Fibroblast of upper back skin (primary cell): ENCODE measurements around the gene FBL.

Experiments used
- DNase-seq: peaks from one replicate; pipeline ENCODE4 v3.0.0-alpha.2; 2013

Gene FBL

DNA sequence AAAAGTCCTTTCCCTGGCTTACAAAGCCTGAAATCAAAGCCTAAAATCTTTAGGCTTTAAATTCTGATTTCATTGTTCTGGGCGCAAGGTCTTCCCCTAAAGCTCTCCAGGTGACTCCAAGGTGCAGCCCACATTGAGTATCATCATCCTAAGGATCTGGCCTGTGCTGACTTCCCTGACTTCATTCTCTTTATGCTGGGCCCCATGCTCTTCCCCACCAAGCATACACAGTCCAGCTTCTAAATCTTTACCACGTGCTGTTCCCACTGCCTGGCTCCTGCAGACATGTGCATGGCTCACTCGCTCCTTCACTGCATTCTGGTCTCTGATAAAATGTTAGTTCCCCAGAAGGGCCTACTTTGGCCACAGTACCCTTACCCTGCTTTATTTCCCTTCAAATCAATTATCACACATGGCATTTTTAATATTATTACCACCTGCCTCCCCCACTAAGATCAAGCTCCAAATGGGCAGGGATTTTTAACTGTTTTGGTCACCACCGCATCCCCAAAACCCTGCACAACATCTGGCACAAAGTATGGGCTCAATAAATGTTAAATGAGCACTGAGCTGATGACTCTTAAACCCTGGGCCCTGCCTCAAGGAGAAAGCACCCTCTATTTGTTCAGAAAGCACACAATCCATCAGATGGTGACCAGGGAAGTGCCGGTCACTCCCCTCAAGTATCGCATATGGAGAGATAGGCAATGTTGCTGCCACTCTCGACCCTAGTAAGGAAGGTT lies 3.3 kb downstream of the FBL start:
- DNase-seq, result no peak

- no peak for DNase-seq
Measured at GRCh38 chr19:39841041-39841440, 5.1 kb downstream of the FBL start.

DNA sequence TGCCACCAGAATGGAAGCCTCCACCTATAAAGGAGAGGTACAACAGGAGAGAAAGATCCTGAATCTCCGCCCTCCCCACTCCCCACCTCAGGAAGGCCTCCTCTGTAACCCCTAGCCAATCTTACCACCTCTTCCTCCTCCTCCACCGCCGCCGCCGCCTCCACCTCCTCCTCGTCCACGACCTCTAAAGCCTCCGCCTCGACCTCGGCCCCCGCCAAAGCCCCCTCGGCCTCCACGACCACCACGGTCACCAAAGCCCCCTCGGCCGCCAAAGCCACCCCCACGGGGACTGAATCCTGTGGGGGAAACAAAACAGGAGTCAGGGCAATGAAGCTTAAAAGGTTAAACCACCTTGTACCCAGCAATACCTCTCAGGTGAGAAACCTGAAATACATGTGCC lies 5.7 kb downstream of the FBL start:
- no peak for DNase-seq

DNA sequence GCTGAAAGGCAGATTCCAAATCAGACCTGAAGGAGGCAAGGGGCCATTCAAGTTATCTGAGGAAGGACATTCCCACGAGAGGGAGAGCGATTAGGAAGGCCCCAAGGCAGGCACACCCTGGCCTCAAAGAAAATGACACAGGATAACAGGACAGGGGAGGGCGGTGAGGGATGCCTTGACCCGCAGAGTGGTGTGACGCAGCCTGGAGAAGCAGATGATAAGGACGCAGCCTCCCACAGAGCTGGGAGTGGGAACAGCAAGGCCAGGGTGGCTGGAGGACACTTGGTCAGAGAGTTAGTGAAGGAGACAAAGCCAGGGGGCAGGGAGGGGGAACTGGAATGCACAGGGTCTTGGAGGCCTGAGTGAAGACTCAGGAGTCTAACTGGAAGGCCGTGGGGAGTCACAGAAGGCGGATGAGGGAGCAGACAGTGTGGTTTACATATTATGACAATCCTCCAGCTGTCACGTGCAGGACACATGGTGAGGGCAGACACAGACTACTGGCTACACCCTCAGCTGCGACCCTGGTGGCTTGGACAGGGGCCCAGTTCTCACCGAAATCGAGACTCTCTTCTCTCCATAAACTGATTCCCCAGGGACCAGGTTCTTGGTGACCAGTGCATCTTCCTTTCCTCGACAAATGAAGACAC lies 6.4 kb downstream of the FBL start:
- no peak for DNase-seq

GRCh38 chr19:39838569-39838968 lies 7.6 kb downstream of the FBL start:
- no peak for DNase-seq

- DNase-seq, result no peak
Measured at GRCh38 chr19:39837978-39838377, 8.2 kb downstream of the FBL start.

DNA sequence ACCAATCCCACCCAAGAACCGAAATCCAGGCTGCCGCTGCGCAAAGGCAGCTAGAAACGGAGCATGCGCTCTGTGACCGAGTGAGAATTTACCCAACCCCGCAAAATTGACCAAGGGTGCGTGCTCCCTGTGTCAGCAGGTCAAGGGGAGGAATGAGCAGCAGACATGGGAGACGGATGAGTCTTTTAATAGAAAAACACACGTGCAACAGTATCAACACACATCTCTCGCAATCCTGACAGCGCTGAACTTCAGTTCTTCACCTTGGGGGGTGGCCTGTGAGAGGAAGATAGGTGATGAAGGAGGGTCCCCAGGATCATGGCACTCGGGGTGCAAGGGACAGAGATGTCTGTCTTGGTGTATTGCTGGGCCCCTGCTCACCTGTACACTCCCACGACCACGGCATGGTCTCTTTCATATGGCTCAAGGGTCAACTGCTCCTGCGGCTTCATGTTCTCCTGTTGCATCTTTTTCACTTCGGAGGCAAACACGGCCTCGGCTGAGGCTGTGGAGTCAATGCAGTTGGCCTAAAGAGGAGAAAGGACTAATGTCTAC lies 11.8 kb downstream of the FBL start:
- no peak for DNase-seq

DNA sequence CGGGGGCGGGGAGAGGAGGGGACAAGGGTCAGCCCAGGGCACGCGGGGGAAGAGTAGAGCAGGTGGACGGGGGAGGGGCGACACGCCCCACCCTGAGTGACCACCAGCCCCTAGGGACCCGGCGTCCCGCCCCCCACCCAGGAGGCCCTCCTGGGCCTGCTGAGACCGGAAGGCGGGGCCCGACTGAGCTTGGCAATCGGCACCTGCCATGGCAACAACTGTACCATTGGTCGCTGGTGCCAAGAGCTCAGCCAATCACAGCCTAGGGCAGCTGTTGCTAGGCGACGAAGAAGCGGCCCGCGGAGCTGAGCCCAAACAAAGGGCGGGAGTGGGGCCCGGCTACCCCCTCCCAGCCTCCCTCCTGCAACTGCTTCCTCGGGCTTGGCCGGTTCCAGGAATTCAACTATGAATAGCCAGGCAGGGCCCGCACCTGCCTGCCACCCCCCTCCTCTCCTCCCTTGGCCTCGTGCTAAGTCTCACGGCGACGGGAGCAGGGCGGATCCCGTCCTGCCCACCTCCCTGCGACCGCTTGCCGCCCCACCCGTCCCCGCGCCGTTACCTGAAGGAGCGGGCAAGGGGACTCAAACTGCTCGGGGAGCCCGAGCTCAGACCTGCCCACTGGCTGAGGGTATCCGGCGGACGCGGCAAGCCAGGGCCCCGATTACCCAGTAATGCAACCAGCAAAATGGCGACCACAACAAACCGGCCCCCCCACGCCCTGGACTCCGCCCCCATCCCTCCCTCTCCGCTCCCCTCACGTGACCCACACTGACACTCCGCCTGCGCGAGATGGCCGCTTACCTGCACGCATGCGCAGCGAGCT lies 12.5 kb downstream of the FBL start, which contains the start of gene DYRK1B:
DYRK1B (minus strand) TSS at position 699 of the 823 bp plus-strand sequence. CDS start 2,295 bp downstream, outside the sequence.
- DNase-seq, result peak; percentile 97

GRCh38 chr19:39833160-39833463 lies 13.1 kb downstream of the FBL start:
- DNase-seq, result no peak

- DNase-seq, result peak; percentile 37
Measured at GRCh38 chr19:39832341-39833083, 13.7 kb downstream of the FBL start.

- DNase-seq, result no peak
Measured at GRCh38 chr19:39831679-39832078, 14.5 kb downstream of the FBL start.

DNA sequence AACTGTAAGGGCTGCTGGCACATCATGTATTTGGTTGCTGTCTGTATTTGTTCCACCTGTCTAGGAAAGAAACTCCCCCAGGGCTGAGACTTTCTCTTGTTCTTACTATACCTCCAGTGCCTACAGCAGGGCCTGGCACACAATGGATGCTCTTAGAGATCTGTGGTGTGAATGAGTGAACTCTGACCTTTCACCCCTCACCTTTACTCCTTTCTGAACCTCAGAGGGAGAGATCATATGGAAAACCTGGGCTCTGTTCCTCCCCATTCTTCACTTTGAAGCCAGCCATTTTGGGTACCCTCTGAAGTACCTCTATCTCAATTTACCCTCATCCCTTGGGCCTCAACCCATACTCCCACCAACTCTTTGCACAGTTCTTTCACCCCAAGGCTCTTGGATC lies 15.3 kb downstream of the FBL start:
- no peak for DNase-seq

DNA sequence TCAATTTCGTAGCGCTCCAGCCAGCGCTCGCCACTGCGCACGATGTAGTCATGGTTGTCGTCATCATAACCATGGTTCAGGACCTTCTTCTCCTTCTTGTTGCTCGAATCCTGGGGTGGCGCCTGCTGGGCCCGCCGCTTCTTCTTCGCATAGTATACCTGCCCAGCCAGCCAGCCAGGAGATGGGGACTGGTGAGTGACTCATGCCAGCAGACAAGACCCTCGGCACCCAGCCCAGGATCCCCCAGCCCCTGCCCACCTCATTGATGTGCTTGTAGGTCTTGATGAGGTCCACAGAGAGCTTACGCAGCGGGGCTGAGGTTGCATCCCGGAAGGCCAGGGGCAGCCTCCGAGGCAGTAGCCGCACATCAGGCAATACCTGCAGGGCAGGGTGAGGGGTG lies 15.8 kb downstream of the FBL start:
- no peak for DNase-seq

DNA sequence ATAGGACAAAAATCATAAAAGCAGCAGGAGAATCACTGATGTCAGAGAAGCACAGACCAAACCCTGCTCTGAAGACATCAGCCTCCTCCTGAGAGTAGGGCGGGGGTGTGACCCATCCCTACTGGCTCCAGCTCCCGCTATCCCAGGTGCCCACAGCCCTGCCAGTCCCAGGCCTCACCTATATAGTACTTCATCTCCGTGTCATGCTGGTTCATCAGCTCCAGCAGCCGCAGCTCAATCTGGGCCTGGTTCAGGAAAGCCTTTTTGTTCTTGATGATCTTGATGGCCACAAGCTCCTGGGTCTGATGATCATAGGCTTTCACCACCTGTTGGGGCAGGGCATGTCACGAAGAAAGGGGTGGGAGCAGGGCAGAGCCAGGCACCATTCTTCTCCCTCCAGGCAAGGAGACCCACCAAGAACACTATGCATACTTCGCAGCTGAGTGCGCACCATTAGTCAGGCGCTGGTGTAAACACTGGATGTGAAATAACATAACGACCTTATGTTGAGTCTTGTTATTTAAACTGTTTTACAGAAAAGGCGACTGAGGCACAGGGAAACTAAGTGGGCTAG lies 16.4 kb downstream of the FBL start:
- DNase-seq, result no peak

DNA sequence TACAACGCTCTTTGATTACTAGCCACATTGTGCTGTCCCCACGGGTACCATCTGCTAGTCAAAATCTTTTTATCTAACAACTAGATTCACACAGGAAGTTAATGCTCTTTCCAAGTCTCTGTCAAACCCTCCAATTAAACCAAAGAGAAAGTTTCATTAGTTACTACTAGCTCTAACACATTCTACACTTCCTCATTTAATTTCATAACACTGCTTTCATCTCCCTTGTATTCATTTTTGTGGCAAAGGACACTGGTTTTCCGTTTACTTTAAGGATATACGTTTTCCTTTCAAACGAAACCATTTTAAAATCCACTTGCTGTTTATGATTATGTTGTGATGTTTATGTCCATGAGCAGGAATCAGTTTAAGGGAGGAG lies 17.5 kb downstream of the FBL start:
- DNase-seq, result no peak

DNA sequence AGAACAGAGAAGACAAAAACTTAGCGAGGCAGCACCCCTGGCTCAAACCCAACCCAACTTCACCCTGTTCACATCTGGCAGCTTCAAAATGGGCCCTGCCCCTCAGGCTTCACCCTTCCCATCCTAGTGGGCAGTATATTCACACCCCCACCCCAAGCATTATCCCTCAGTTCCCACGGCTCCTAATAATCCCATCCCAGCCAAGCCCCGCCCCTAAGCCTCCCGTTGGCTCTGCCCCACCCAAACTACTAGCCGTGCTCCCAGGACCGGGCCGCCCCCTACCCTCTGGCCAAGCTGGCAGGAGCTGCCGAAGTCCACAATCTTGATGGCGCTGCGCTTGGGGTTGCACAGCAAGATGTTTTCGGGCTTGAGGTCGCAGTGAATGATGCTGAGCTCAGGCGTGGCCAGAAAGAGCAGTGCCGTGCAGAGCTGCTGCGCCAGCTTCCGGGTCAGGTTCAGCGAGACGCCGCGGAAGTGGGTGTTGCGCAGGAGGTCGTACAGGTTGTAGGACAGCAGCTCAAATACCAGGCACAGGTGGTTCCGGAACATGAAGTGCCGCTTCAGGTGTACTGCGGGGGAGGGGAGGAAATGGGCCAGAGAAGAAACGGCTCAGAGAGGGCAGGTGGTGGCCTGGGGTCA lies 18.0 kb downstream of the FBL start:
- no peak for DNase-seq

GRCh38 chr19:39827216-39827615 lies 19.0 kb downstream of the FBL start:
- DNase-seq, result no peak

- no peak for DNase-seq
Measured at GRCh38 chr19:39826311-39826945, 19.8 kb downstream of the FBL start.

DNA sequence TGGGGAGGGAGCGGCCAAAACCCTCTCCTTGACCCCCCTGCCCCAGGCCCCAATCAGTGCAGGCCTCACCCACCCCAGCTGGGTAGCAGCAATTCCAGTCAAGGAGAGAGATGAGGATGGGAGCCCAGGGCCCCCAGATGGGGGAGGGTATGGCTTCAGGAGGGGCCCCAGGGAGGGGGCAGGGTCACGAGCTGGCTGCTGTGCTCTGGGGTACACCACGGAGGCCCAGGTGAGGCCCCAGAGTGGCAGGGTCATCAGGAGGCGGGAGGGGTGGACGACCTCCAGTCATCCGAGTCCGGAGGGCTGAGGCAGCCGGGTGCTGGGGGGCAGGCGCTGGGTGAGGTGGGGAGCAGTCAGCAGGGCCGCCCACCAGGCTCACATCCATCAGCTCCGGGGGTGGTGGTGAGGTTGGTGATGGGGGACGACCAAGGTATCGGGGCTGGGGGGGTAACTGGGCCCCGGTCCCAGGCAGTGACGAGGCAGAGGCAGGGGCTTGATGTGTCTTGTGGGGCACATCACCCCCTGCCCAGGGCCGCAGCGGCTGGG lies 20.6 kb downstream of the FBL start:
- no peak for DNase-seq

DNA sequence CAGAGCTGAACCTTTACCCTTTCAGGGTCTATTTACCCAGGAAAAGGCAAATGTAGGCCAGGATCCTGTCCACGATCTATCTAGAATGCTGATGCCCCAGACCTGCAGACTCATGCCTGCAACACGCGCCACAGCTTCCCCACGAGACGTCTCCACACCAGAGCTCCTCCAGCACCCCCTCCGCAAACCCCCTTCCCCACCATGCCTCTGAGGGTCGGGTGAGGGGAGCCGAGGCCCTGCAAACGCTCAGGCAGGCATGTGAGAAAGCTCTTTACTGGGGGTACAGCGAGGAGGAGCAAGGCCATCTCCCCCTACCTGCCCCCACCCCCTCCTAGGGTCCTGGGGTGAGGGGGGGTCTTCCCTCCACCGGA lies 21.1 kb downstream of the FBL start:
- DNase-seq, result no peak
